PFSK-1 (cell line): Measurements from ENCODE around the gene FADS3.

Experiments used
- FOXP2 ChIP-seq: optimal IDR thresholded peaks from 2 replicates; pipeline ENCODE3; 2011; ENCODE audit warnings: borderline replicate concordance, control low read depth, inconsistent platforms; ENCODE audit not compliant: insufficient read depth; ENCODE audit errors: extremely low read length, extremely low read depth
- POLR2AphosphoS5 ChIP-seq: IDR thresholded peaks from 2 replicates; pipeline ENCODE4 v1.6.1; 2012; ENCODE audit warnings: low read depth, mild to moderate bottlenecking, control low read depth, low read length, moderate library complexity
- SIN3A ChIP-seq: IDR thresholded peaks from 2 replicates; pipeline ENCODE4 v1.6.1; 2012; ENCODE audit warnings: mild to moderate bottlenecking, low read length, moderate library complexity, borderline replicate concordance; ENCODE audit not compliant: insufficient read depth
- TAF1 ChIP-seq: IDR thresholded peaks from 2 replicates; pipeline ENCODE4 v1.6.1; 2012; ENCODE audit warnings: low read length, control low read depth, borderline replicate concordance; ENCODE audit not compliant: insufficient read depth
- TF ChIP-seq, protein P1 (sequence below), 2 experiments: IDR thresholded peaks; 2 replicates each; pipeline versions ENCODE4 v1.6.1 to v1.8.0; 2011 to 2012; ENCODE audit warnings: low read depth in 2 of 2, low read length in 2 of 2, control low read depth in 1 of 2, inconsistent platforms in 1 of 2, mild to moderate bottlenecking in 1 of 2, moderate library complexity in 1 of 2; ENCODE audit not compliant: insufficient read depth in 1 of 2

Gene FADS3

GRCh38 chr11:61853698-61854169 is 37.6 kb downstream of the FADS3 start:
- TF ChIP-seq SIN3A, result no peak
- no peak for TF ChIP-seq FOXP2
- TF ChIP-seq POLR2AphosphoS5, result no peak
- TF ChIP-seq, protein P1, sequence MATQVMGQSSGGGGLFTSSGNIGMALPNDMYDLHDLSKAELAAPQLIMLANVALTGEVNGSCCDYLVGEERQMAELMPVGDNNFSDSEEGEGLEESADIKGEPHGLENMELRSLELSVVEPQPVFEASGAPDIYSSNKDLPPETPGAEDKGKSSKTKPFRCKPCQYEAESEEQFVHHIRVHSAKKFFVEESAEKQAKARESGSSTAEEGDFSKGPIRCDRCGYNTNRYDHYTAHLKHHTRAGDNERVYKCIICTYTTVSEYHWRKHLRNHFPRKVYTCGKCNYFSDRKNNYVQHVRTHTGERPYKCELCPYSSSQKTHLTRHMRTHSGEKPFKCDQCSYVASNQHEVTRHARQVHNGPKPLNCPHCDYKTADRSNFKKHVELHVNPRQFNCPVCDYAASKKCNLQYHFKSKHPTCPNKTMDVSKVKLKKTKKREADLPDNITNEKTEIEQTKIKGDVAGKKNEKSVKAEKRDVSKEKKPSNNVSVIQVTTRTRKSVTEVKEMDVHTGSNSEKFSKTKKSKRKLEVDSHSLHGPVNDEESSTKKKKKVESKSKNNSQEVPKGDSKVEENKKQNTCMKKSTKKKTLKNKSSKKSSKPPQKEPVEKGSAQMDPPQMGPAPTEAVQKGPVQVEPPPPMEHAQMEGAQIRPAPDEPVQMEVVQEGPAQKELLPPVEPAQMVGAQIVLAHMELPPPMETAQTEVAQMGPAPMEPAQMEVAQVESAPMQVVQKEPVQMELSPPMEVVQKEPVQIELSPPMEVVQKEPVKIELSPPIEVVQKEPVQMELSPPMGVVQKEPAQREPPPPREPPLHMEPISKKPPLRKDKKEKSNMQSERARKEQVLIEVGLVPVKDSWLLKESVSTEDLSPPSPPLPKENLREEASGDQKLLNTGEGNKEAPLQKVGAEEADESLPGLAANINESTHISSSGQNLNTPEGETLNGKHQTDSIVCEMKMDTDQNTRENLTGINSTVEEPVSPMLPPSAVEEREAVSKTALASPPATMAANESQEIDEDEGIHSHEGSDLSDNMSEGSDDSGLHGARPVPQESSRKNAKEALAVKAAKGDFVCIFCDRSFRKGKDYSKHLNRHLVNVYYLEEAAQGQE (IDR thresholded peaks at IDR 0.05; ENCODE audit: insufficient read depth in 1 of 2, low read depth in 2 of 2, low read length in 2 of 2), result no peak
- no peak for TF ChIP-seq TAF1

DNA sequence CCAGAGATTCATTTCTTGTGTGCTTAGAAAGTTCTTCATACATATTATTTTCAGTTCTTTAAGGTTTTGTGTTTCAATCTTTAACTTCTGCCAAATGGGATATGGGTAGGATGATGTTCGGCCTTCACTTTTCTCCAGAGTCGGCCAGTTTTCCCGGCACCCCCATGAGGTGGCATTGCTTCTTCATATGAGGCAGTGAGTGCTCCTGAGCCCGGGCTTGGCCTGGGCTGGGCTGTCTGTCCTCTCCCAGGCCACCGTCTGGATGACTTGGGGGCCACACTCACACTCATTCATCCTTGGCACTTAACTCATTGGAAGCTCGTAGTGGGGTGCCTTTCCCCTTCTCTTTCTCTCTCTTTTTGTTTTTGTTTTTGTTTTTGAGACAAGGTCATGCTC is 39.4 kb downstream of the FADS3 start:
- TF ChIP-seq SIN3A (no peak), TAF1 (no peak), POLR2AphosphoS5 (no peak), FOXP2 (no peak)
- TF ChIP-seq, protein P1 (IDR thresholded peaks at IDR 0.05; ENCODE audit: insufficient read depth in 1 of 2, low read depth in 2 of 2, low read length in 2 of 2), result no peak

- no peak for TF ChIP-seq FOXP2
- no peak for TF ChIP-seq TAF1
Observed at GRCh38 chr11:61851113-61851899, 40.0 kb downstream of the FADS3 start.

DNA sequence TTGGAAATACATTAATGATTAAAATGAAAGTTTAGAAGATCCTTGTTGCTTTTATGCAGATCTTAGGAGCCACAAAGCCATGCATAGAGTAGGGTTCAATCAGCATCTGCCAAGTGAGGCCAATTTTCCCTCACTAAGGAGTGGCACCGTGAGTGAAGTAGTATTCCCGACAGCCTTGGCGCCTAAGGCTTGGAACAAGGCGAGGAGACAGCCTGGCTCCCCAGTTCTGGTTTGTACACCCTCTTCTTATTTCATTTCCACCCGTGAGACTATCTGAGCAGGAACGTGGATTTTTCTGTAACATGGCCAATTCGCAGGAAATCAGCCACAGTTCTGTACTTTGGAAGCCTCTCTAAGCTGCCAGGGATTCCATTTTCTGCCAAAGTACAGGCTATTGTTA is 40.7 kb downstream of the FADS3 start:
- TF ChIP-seq TAF1, result no peak
- TF ChIP-seq, protein P1 (IDR thresholded peaks at IDR 0.05; ENCODE audit: insufficient read depth in 1 of 2, low read depth in 2 of 2, low read length in 2 of 2), result no peak
- no peak for TF ChIP-seq FOXP2
- no peak for TF ChIP-seq POLR2AphosphoS5
- no peak for TF ChIP-seq SIN3A

GRCh38 chr11:61848631-61849030 is 42.7 kb downstream of the FADS3 start:
- TF ChIP-seq TAF1 (no peak), POLR2AphosphoS5 (no peak), SIN3A (no peak), FOXP2 (no peak)
- TF ChIP-seq, protein P1 (IDR thresholded peaks at IDR 0.05; ENCODE audit: insufficient read depth in 1 of 2, low read depth in 2 of 2, low read length in 2 of 2), result no peak
